Mesenchymal stem cell (in vitro differentiated cells and primary cell): ENCODE data around the gene PPP1CC.
"Not testable (repeated sequence)": the region's sequence is repeated elsewhere in the genome, so short reads cannot be mapped to it uniquely, and the experiment has no call there.

Experiments used
- DNase-seq: peaks from one replicate; pipeline ENCODE4 v3.0.0-alpha.2; 2013
- H2AFZ ChIP-seq: one replicate; pipeline ENCODE4 v1.6.1; 2013; ENCODE audit warnings: low read depth, mild to moderate bottlenecking, control low read depth, inconsistent platforms, low read length, moderate library complexity
- H2AK5ac ChIP-seq: 2 replicates; pipeline ENCODE4 v1.6.1; 2013; ENCODE audit warnings: low read length, moderate library complexity, mild to moderate bottlenecking, inconsistent platforms; ENCODE audit not compliant: severe bottlenecking
- H2BK120ac ChIP-seq: one replicate; pipeline ENCODE4 v1.6.1; 2013; ENCODE audit warnings: low read depth, mild to moderate bottlenecking, inconsistent platforms, low read length, moderate library complexity
- H2BK12ac ChIP-seq, 2 experiments: one replicate each; pipeline ENCODE4 v1.6.1; 2013; ENCODE audit warnings: inconsistent platforms in 2 of 2, low read length in 2 of 2, mild to moderate bottlenecking in 2 of 2, moderate library complexity in 2 of 2, control low read depth in 1 of 2
- H2BK15ac ChIP-seq: one replicate; pipeline ENCODE4 v1.6.1; 2013; ENCODE audit warnings: mild to moderate bottlenecking, low read depth, inconsistent platforms; ENCODE audit not compliant: poor library complexity, severe bottlenecking
- H2BK5ac ChIP-seq: 2 replicates; pipeline ENCODE4 v1.6.1; 2013; ENCODE audit warnings: low read depth, mild to moderate bottlenecking, low read length, control low read depth, inconsistent platforms; ENCODE audit not compliant: poor library complexity, severe bottlenecking
- H3K14ac ChIP-seq, 2 experiments: one replicate each; pipeline ENCODE4 v1.6.1; 2013; ENCODE audit warnings: inconsistent platforms in 2 of 2, low read length in 2 of 2, control low read depth in 1 of 2, mild to moderate bottlenecking in 1 of 2, moderate library complexity in 1 of 2
- H3K18ac ChIP-seq, 2 experiments: one replicate each; pipeline ENCODE4 v1.6.1; 2013; ENCODE audit warnings: inconsistent platforms in 2 of 2, low read length in 2 of 2, control low read depth in 1 of 2, low read depth in 1 of 2, mild to moderate bottlenecking in 1 of 2
- H3K23ac ChIP-seq, 2 experiments: one replicate each; pipeline ENCODE4 v1.6.1; 2013; ENCODE audit warnings: inconsistent platforms in 2 of 2, low read length in 2 of 2, mild to moderate bottlenecking in 2 of 2, moderate library complexity in 2 of 2, control low read depth in 1 of 2
- H3K27ac ChIP-seq: 2 replicates; pipeline ENCODE4 v1.5.1; 2013; ENCODE audit warnings: mild to moderate bottlenecking, moderate library complexity, low read length, control low read depth, inconsistent platforms; ENCODE audit not compliant: poor library complexity, severe bottlenecking
- H3K27me3 ChIP-seq, 2 experiments: 2 replicates each; pipeline versions ENCODE4 v1.6.1 to v1.7.0; 2013; ENCODE audit warnings: low read length in 2 of 2, mild to moderate bottlenecking in 2 of 2, moderate library complexity in 2 of 2, control low read depth in 1 of 2, inconsistent platforms in 1 of 2; ENCODE audit not compliant: control insufficient read depth in 1 of 2, insufficient read depth in 1 of 2
- H3K36me3 ChIP-seq, 2 experiments: 2 replicates each; pipeline versions ENCODE4 v1.6.1 to v1.7.0; 2013; ENCODE audit warnings: low read length in 2 of 2, control low read depth in 1 of 2, inconsistent platforms in 1 of 2, low read depth in 1 of 2, mild to moderate bottlenecking in 1 of 2; ENCODE audit not compliant: insufficient read depth in 2 of 2, control insufficient read depth in 1 of 2
- H3K4ac ChIP-seq, 2 experiments: one replicate each; pipeline ENCODE4 v1.6.1; 2013; ENCODE audit warnings: inconsistent platforms in 2 of 2, low read length in 2 of 2, mild to moderate bottlenecking in 2 of 2, moderate library complexity in 2 of 2, control low read depth in 1 of 2, low read depth in 1 of 2
- H3K4me1 ChIP-seq: 2 replicates; pipeline ENCODE4 v1.6.1; 2013; ENCODE audit warnings: low read depth, low read length, control low read depth; ENCODE audit not compliant: control insufficient read depth, insufficient read depth
- H3K4me2 ChIP-seq: 2 replicates; pipeline ENCODE4 v1.6.1; 2013; ENCODE audit warnings: low read length, mild to moderate bottlenecking, inconsistent platforms; ENCODE audit not compliant: poor library complexity, severe bottlenecking
- H3K4me3 ChIP-seq, 2 experiments: 2 replicates each; pipeline versions ENCODE4 v1.5.1 to v1.7.0; 2013; ENCODE audit warnings: low read length in 2 of 2, mild to moderate bottlenecking in 2 of 2, control low read depth in 1 of 2, low read depth in 1 of 2; ENCODE audit not compliant: insufficient read depth in 1 of 2
- H3K79me1 ChIP-seq: replicated peaks from 2 replicates; pipeline ENCODE4 v1.6.1; 2013; ENCODE audit warnings: mild to moderate bottlenecking, control low read depth, low read length, inconsistent platforms; ENCODE audit not compliant: poor library complexity, severe bottlenecking
- H3K9ac ChIP-seq: 2 replicates; pipeline ENCODE4 v1.7.0; 2013; ENCODE audit warnings: mild to moderate bottlenecking, low read length, moderate library complexity
- H3K9me3 ChIP-seq: 2 replicates; pipeline ENCODE4 v1.7.0; 2013; ENCODE audit warnings: mild to moderate bottlenecking, low read length; ENCODE audit not compliant: control insufficient read depth
- H4K8ac ChIP-seq: one replicate; pipeline ENCODE4 v1.6.1; 2013; ENCODE audit warnings: inconsistent platforms, mild to moderate bottlenecking, low read length, moderate library complexity
- H4K91ac ChIP-seq: one replicate; pipeline ENCODE4 v1.6.1; 2013; ENCODE audit warnings: mild to moderate bottlenecking, low read length, inconsistent platforms
- WGBS: methylation state at CpG from one replicate; pipeline ENCODE4 v1.1.7; 2013; ENCODE audit warnings: mixed read lengths; 5-methylcytosine and 5-hydroxymethylcytosine counted together

The PPP1CC gene

GRCh38 chr12:110739488-110739887 lies 3.2 kb downstream of the PPP1CC start:
- DNase-seq = no peak
- Histone ChIP-seq H3K79me1 (peaks cover 4% of the 10 kb centered on the region), H3K9ac (peak overlapping the region; percentile 92), H4K8ac (no peak overlapping the region), H4K91ac (no peak overlapping the region), H2BK15ac (no peak overlapping the region), H2BK5ac (no peak overlapping the region), H2BK120ac (no peak overlapping the region), H2BK12ac (no peak overlapping the region), H3K9me3 (no peaks in the 10 kb centered on the region), H3K27me3 (no peaks in the 10 kb centered on the region), H2AFZ (no peak overlapping the region), H3K4me3 (peak overlapping the region in 1 of 2 experiments; percentile 94), H3K36me3 (peaks cover 8 to 12% of the 10 kb centered on the region in 2 experiments), H3K18ac (no peak overlapping the region), H3K4me1 (peaks cover 16% of the 10 kb centered on the region), H3K23ac (no peak overlapping the region), H2AK5ac (no peak overlapping the region), H3K4me2 (no peak overlapping the region), H3K14ac (no peak overlapping the region), H3K27ac (no peak overlapping the region), H3K4ac (no peak overlapping the region)
- no CpG with 5 or more reads among the region's 1 CpG for WGBS

GRCh38 chr12:110737532-110737931 lies 5.2 kb downstream of the PPP1CC start:
- Histone ChIP-seq H3K14ac (no peak overlapping the region), H3K9ac (peak overlapping the region; percentile 9), H2BK12ac (no peak overlapping the region), H2AFZ (no peak overlapping the region), H3K4me2 (no peak overlapping the region), H3K9me3 (no peaks in the 10 kb centered on the region), H4K8ac (no peak overlapping the region), H3K79me1 (no peaks in the 10 kb centered on the region), H3K4me1 (peaks cover 12% of the 10 kb centered on the region), H2BK15ac (no peak overlapping the region), H2AK5ac (no peak overlapping the region), H3K4me3 (no peak overlapping the region), H3K36me3 (peaks cover 16 to 17% of the 10 kb centered on the region in 2 experiments), H3K4ac (no peak overlapping the region), H2BK120ac (no peak overlapping the region), H4K91ac (no peak overlapping the region), H3K27me3 (no peaks in the 10 kb centered on the region), H2BK5ac (no peak overlapping the region), H3K23ac (no peak overlapping the region), H3K18ac (no peak overlapping the region), H3K27ac (no peak overlapping the region)
- WGBS = 98% methylated on average over 3 of the region's 3 CpGs
- DNase-seq = no peak

GRCh38 chr12:110737016-110737415 lies 5.7 kb downstream of the PPP1CC start:
- peak; percentile 25 for DNase-seq
- H2AK5ac ChIP-seq, H3K27me3 ChIP-seq, H3K18ac ChIP-seq, H3K4ac ChIP-seq, H2BK15ac ChIP-seq, H4K8ac ChIP-seq, H2BK12ac ChIP-seq, H3K9me3 ChIP-seq, H2BK120ac ChIP-seq, H3K14ac ChIP-seq, H4K91ac ChIP-seq, H2BK5ac ChIP-seq, H3K23ac ChIP-seq, H2AFZ ChIP-seq, H3K27ac ChIP-seq, H3K79me1 ChIP-seq, H3K9ac ChIP-seq, H3K4me2 ChIP-seq, H3K4me3 ChIP-seq: not testable (repeated sequence)
- Histone ChIP-seq H3K4me1 (peaks cover 12% of the 10 kb centered on the region), H3K36me3 (peaks cover 18% of the 10 kb centered on the region in 2 experiments)
- WGBS = 48% methylated on average over 5 of the region's 5 CpGs

DNA sequence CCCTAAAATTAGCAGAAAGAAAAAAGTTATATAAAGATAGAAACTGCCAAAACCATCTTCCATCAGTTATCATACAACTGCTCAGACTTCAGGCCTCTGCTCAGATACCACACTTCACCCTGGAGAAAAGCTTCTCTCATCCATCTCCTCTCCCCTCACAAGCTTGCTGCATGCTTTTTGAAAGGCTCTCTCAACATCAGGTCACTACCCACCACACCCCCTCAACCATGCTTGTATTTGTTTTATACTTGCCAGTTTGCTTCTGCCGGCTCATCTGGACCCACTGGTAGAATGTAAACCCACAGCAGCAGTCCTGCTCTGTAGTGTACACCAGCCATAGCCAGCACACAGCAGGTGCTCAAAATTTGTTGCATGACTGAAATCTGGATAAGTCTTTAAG lies 8.8 kb downstream of the PPP1CC start:
- Histone ChIP-seq H3K4me2 (no peak overlapping the region), H2AFZ (no peak overlapping the region), H4K8ac (no peak overlapping the region), H3K9ac (no peak overlapping the region), H2BK15ac (no peak overlapping the region), H3K79me1 (peaks cover 6% of the 10 kb centered on the region), H3K27ac (no peak overlapping the region), H3K36me3 (peaks cover 26 to 48% of the 10 kb centered on the region in 2 experiments), H3K4me1 (peaks cover 11% of the 10 kb centered on the region), H2BK120ac (no peak overlapping the region), H2AK5ac (no peak overlapping the region), H3K4me3 (no peak overlapping the region), H3K23ac (no peak overlapping the region), H3K14ac (no peak overlapping the region), H4K91ac (no peak overlapping the region), H3K4ac (no peak overlapping the region), H3K18ac (peak overlapping the region in 1 of 2 experiments; percentile 28), H3K9me3 (no peaks in the 10 kb centered on the region), H2BK12ac (no peak overlapping the region), H2BK5ac (no peak overlapping the region), H3K27me3 (no peaks in the 10 kb centered on the region)
- no peak for DNase-seq
- WGBS = no CpG with 5 or more reads among the region's 1 CpG
